ENCODE data around the gene GBE1.

The GBE1 gene

GRCh38 chr3:81790117-81790516 is 28.7 kb upstream of the GBE1 start:
- H3K27me3 ChIP-seq (ENCODE audit: control insufficient read depth, insufficient read depth, low read length) = no peaks in the 10 kb centered on the region
- H3K9me3 ChIP-seq (ENCODE audit: control insufficient read depth, low read length) = no peaks in the 10 kb centered on the region
- TF ChIP-seq CTCF (IDR thresholded peaks at IDR 0.05) = no peak
- H2AFZ ChIP-seq = no peak overlapping the region
- no peak overlapping the region for H3K4me2 ChIP-seq (ENCODE audit: low read length)
- H3K36me3 ChIP-seq (ENCODE audit: control insufficient read depth, insufficient read depth, low read length) = no peaks in the 10 kb centered on the region
- H3K9ac ChIP-seq = no peak overlapping the region
- H3K4me1 ChIP-seq = no peaks in the 10 kb centered on the region
- no peaks in the 10 kb centered on the region for H3K79me2 ChIP-seq
- H3K27ac ChIP-seq = no peak overlapping the region
- H3K4me3 ChIP-seq (ENCODE audit: low read depth, low read length) = no peak overlapping the region

GRCh38 chr3:81789691-81790090 is 28.2 kb upstream of the GBE1 start:
- Histone ChIP-seq H3K9ac (no peak overlapping the region), H3K4me1 (no peaks in the 10 kb centered on the region), H3K9me3 (ENCODE audit: control insufficient read depth, low read length) (no peaks in the 10 kb centered on the region), H3K4me3 (ENCODE audit: low read depth, low read length) (no peak overlapping the region), H3K36me3 (ENCODE audit: control insufficient read depth, insufficient read depth, low read length) (no peaks in the 10 kb centered on the region), H3K27ac (no peak overlapping the region), H3K27me3 (ENCODE audit: control insufficient read depth, insufficient read depth, low read length) (no peaks in the 10 kb centered on the region), H3K4me2 (ENCODE audit: low read length) (no peak overlapping the region), H2AFZ (no peak overlapping the region), H3K79me2 (no peaks in the 10 kb centered on the region)
- no peak for TF ChIP-seq CTCF (IDR thresholded peaks at IDR 0.05)

- no peak for TF ChIP-seq CTCF (IDR thresholded peaks at IDR 0.05)
- no peaks in the 10 kb centered on the region for H3K9me3 ChIP-seq (ENCODE audit: control insufficient read depth, low read length)
- H3K4me3 ChIP-seq (ENCODE audit: low read depth, low read length) = no peak overlapping the region
- H3K36me3 ChIP-seq (ENCODE audit: control insufficient read depth, insufficient read depth, low read length) = no peaks in the 10 kb centered on the region
- H3K27ac ChIP-seq = no peak overlapping the region
- no peak overlapping the region for H3K9ac ChIP-seq
- H3K79me2 ChIP-seq = no peaks in the 10 kb centered on the region
- H3K27me3 ChIP-seq (ENCODE audit: control insufficient read depth, insufficient read depth, low read length) = no peaks in the 10 kb centered on the region
- no peak overlapping the region for H2AFZ ChIP-seq
- no peaks in the 10 kb centered on the region for H3K4me1 ChIP-seq
- H3K4me2 ChIP-seq (ENCODE audit: low read length) = no peak overlapping the region
Observed at GRCh38 chr3:81788610-81789009, 27.2 kb upstream of the GBE1 start.

GRCh38 chr3:81788044-81788443 is 26.6 kb upstream of the GBE1 start:
- Histone ChIP-seq H3K4me2 (ENCODE audit: low read length) (no peak overlapping the region), H3K27ac (no peak overlapping the region), H2AFZ (no peak overlapping the region), H3K79me2 (no peaks in the 10 kb centered on the region), H3K4me1 (no peaks in the 10 kb centered on the region), H3K27me3 (ENCODE audit: control insufficient read depth, insufficient read depth, low read length) (no peaks in the 10 kb centered on the region), H3K4me3 (ENCODE audit: low read depth, low read length) (no peak overlapping the region), H3K9ac (no peak overlapping the region), H3K9me3 (ENCODE audit: control insufficient read depth, low read length) (no peaks in the 10 kb centered on the region), H3K36me3 (ENCODE audit: control insufficient read depth, insufficient read depth, low read length) (no peaks in the 10 kb centered on the region)
- TF ChIP-seq CTCF (IDR thresholded peaks at IDR 0.05) = no peak

GRCh38 chr3:81782585-81782984 is 21.1 kb upstream of the GBE1 start:
- H3K27me3 ChIP-seq (ENCODE audit: control insufficient read depth, insufficient read depth, low read length) = no peaks in the 10 kb centered on the region
- no peak for TF ChIP-seq CTCF (IDR thresholded peaks at IDR 0.05)

More at GRCh38 chr3:81782585-81782984, 21.1 kb upstream of the GBE1 start:
- no peak overlapping the region for H3K4me2 ChIP-seq (ENCODE audit: low read length)
- H3K9ac ChIP-seq = no peak overlapping the region
- H2AFZ ChIP-seq = no peak overlapping the region
- no peak overlapping the region for H3K27ac ChIP-seq
- H3K4me1 ChIP-seq = no peaks in the 10 kb centered on the region
- H3K36me3 ChIP-seq (ENCODE audit: control insufficient read depth, insufficient read depth, low read length) = peaks cover 2% of the 10 kb centered on the region
- no peaks in the 10 kb centered on the region for H3K79me2 ChIP-seq
- H3K4me3 ChIP-seq (ENCODE audit: low read depth, low read length) = no peak overlapping the region
- H3K9me3 ChIP-seq (ENCODE audit: control insufficient read depth, low read length) = no peaks in the 10 kb centered on the region

Data from parathyroid adenoma (tissue), 2 donors.